WTC11 (cell line): ENCODE measurements around the gene HOMER1. TPM values are rescaled to one million over a fixed set of nuclear protein-coding genes. Genes with fewer than 3 reads are reported as not detected.

Experiments used
- ATAC-seq: fragments of 200-7000 bp; cut with Tn5 transposase; 2 replicates; pipeline ENCODE4 v1.10.0; 2021; ENCODE audit warnings: mild to moderate bottlenecking, moderate library complexity
- CTCF ChIA-PET: fragments of 300-600 bp; sonication (Branson Sonifier 250); formaldehyde crosslinking; loops from one replicate; lab custom pipeline; 2021; ENCODE audit warnings: antibody characterized with exemption; lab: Charles Lee
- POLR2A ChIA-PET: fragments of 350-600 bp; sonication (Branson Sonifier 250); formaldehyde crosslinking; loops from one replicate; lab custom pipeline; 2021; ENCODE audit warnings: antibody characterized with exemption; lab: Charles Lee
- DNase-seq: peaks from one replicate; pipeline ENCODE4 v3.0.0; 2021; ENCODE audit warnings: low spot score
- H3K27ac Mint-ChIP-seq: 2 replicates; pipeline ENCODE4 v1.8.0; 2021; ENCODE audit warnings: mixed read lengths
- H3K27me3 Mint-ChIP-seq: 2 replicates; pipeline ENCODE4 v1.8.0; 2021; ENCODE audit warnings: low read depth, mild to moderate bottlenecking, moderate library complexity, mixed read lengths
- H3K36me3 Mint-ChIP-seq: 2 replicates; pipeline ENCODE4 v1.8.0; 2021; ENCODE audit warnings: mixed read lengths
- H3K4me1 Mint-ChIP-seq: 2 replicates; pipeline ENCODE4 v1.8.0; 2022; ENCODE audit warnings: mixed read lengths
- H3K4me3 Mint-ChIP-seq: 2 replicates; pipeline ENCODE4 v1.8.0; 2021; ENCODE audit warnings: mild to moderate bottlenecking, moderate library complexity, mixed read lengths
- H3K9me3 Mint-ChIP-seq: 2 replicates; pipeline ENCODE4 v1.8.0; 2021; ENCODE audit warnings: mixed read lengths
- ATF1 ChIP-seq: sonication (generic); formaldehyde crosslinking; IDR thresholded peaks from 2 replicates; pipeline ENCODE4 v1.8.1; 2023; ENCODE audit warnings: mild to moderate bottlenecking, moderate library complexity, missing genetic modification reagents
- CREM ChIP-seq: sonication (generic); formaldehyde crosslinking; IDR thresholded peaks from 2 replicates; pipeline ENCODE4 v1.8.1; 2022; ENCODE audit warnings: mild to moderate bottlenecking, missing genetic modification reagents, moderate library complexity
- ELF4 ChIP-seq: sonication (generic); formaldehyde crosslinking; IDR thresholded peaks from 2 replicates; pipeline ENCODE4 v1.8.1; 2022; ENCODE audit warnings: low read depth, mild to moderate bottlenecking, moderate library complexity, missing genetic modification reagents
- EMX1 ChIP-seq: fragments of 250-450 bp; sonication (Bioruptor Pico); IDR thresholded peaks from 2 replicates; pipeline ENCODE4 v1.8.0; 2021; ENCODE audit warnings: mild to moderate bottlenecking
- ETV6 ChIP-seq: sonication (generic); formaldehyde crosslinking; IDR thresholded peaks from 2 replicates; pipeline ENCODE4 v1.8.1; 2022; ENCODE audit warnings: mild to moderate bottlenecking, missing genetic modification reagents
- FOXP1 ChIP-seq: sonication (generic); formaldehyde crosslinking; IDR thresholded peaks from 2 replicates; pipeline ENCODE4 v1.8.0; 2022; ENCODE audit warnings: missing genetic modification reagents, mild to moderate bottlenecking, moderate library complexity, borderline replicate concordance
- FOXP4 ChIP-seq: sonication (generic); formaldehyde crosslinking; IDR thresholded peaks from 2 replicates; pipeline ENCODE4 v1.8.0; 2022; ENCODE audit warnings: mild to moderate bottlenecking, missing genetic modification reagents
- GRHL2 ChIP-seq: fragments of 250-450 bp; sonication (Bioruptor Pico); IDR thresholded peaks from 2 replicates; pipeline ENCODE4 v1.8.0; 2022; ENCODE audit warnings: mild to moderate bottlenecking, moderate library complexity; ENCODE audit not compliant: insufficient replicate concordance, severe bottlenecking
- MLX ChIP-seq: sonication (generic); formaldehyde crosslinking; IDR thresholded peaks from 2 replicates; pipeline ENCODE4 v1.8.1; 2023; ENCODE audit warnings: mild to moderate bottlenecking, missing genetic modification reagents, moderate library complexity
- NR2C2 ChIP-seq: sonication (generic); formaldehyde crosslinking; IDR thresholded peaks from 2 replicates; pipeline ENCODE4 v1.8.0; 2022; ENCODE audit warnings: mild to moderate bottlenecking, missing genetic modification reagents
- NR3C1 ChIP-seq: sonication (generic); formaldehyde crosslinking; conservative IDR thresholded peaks from 2 replicates; pipeline ENCODE4 v1.8.1; 2023; ENCODE audit warnings: low read depth, mild to moderate bottlenecking, missing genetic modification reagents
- SOX15 ChIP-seq: fragments of 250-450 bp; sonication (Bioruptor Pico); IDR thresholded peaks from 2 replicates; pipeline ENCODE4 v1.9.0; 2021; ENCODE audit warnings: mild to moderate bottlenecking
- SP1 ChIP-seq: sonication (generic); formaldehyde crosslinking; conservative IDR thresholded peaks from 2 replicates; pipeline ENCODE4 v1.8.1; 2022; ENCODE audit warnings: missing genetic modification reagents
- TEAD1 ChIP-seq: sonication (generic); formaldehyde crosslinking; IDR thresholded peaks from 2 replicates; pipeline ENCODE4 v1.8.0; 2022; ENCODE audit warnings: mild to moderate bottlenecking, missing genetic modification reagents
- ZNF317 ChIP-seq: sonication (generic); formaldehyde crosslinking; IDR thresholded peaks from 2 replicates; pipeline ENCODE4 v1.8.1; 2023; ENCODE audit warnings: low read depth, mild to moderate bottlenecking, moderate library complexity, missing genetic modification reagents, borderline replicate concordance
- ZNF396 ChIP-seq: fragments of 250-450 bp; sonication (Bioruptor Pico); IDR thresholded peaks from 2 replicates; pipeline ENCODE4 v1.8.0; 2021; ENCODE audit warnings: mild to moderate bottlenecking, moderate library complexity, borderline replicate concordance
- ZNF416 ChIP-seq: fragments of 250-450 bp; sonication (Bioruptor Pico); IDR thresholded peaks from 2 replicates; pipeline ENCODE4 v1.9.0; 2021; ENCODE audit warnings: mild to moderate bottlenecking, inconsistent platforms
- ZNF532 ChIP-seq: fragments of 250-450 bp; sonication (Bioruptor Pico); IDR thresholded peaks from 2 replicates; pipeline ENCODE4 v1.9.0; 2021; ENCODE audit warnings: mild to moderate bottlenecking, borderline replicate concordance
- total RNA-seq: library from RNA; stranded (reverse); gene quantifications from 3 replicates; pipeline ENCODE4 v1.2.3, GENCODE V29; 2021
- TF ChIP-seq, protein P1 (sequence below): sonication (generic); formaldehyde crosslinking; IDR thresholded peaks from 2 replicates; pipeline ENCODE4 v1.8.1; 2023; ENCODE audit warnings: mild to moderate bottlenecking, missing genetic modification reagents, borderline replicate concordance

Gene HOMER1
- total RNA-seq, 1 experiment from 2014 or later = 37.6 TPM

- TF ChIP-seq ZNF532 (CRISPR knock-in tag) (0 out of 2 replicates have a peak, but pooled peaks have one; percentile 81), TEAD1 (CRISPR knock-in tag) (peak; percentile 77), SOX15 (CRISPR knock-in tag) (no peak), SP1 (peak; percentile 65; the same call in 1 of the 2 replicates)
These were observed 614 bp upstream of the HOMER1 start (continued) for GRCh38 chr5:79514391-79515105.

- Mint-ChIP-seq H3K27ac (peak overlapping the region; percentile 83), H3K9me3 (no peaks in the 10 kb centered on the region), H3K36me3 (no peaks in the 10 kb centered on the region), H3K4me3 (peak overlapping the region; percentile 94), H3K4me1 (peaks cover 52% of the 10 kb centered on the region), H3K27me3 (no peaks in the 10 kb centered on the region)
- TF ChIP-seq FOXP4 (CRISPR knock-in tag) = 0 out of 2 replicates have a peak, but pooled peaks have one; percentile 3
- no peak for TF ChIP-seq GRHL2 (CRISPR knock-in tag)
- CTCF ChIA-PET = interaction anchor here (1.0 to 1.6 kb wide), 3 partner anchors 14 to 380 kb away, joined by 4 to 5 read pairs (median 4); no protein-coding TSS in a partner anchor
- peak; percentile 43 for ATAC-seq
- POLR2A ChIA-PET = interaction anchor here (1.2 to 2.0 kb wide), 5 partner anchors 9 to 276 kb away, joined by 3 to 6 read pairs (median 4); partner anchors contain the start of gene TENT2
- DNase-seq = peak; percentile 63
These were observed 628 bp downstream of the HOMER1 start for GRCh38 chr5:79513308-79513703.

GRCh38 chr5:79512471-79513307 lies 1.2 kb downstream of the HOMER1 start:
- Mint-ChIP-seq H3K4me3 (peak overlapping the region; percentile 94), H3K9me3 (no peaks in the 10 kb centered on the region), H3K4me1 (peaks cover 55% of the 10 kb centered on the region), H3K27ac (peak overlapping the region; percentile 83), H3K27me3 (no peaks in the 10 kb centered on the region), H3K36me3 (no peaks in the 10 kb centered on the region)
- ChIA-PET POLR2A (interaction anchor here (1.2 to 2.0 kb wide), 6 partner anchors 8 to 275 kb away, joined by 3 to 6 read pairs (median 4); partner anchors contain the start of gene TENT2), CTCF (interaction anchor here (1.0 to 1.3 kb wide), 2 partner anchors 14 to 25 kb away, joined by 4 to 5 read pairs; no protein-coding TSS in a partner anchor)
- ATAC-seq = no peak
- DNase-seq = no peak
- TF ChIP-seq ELF4 (CRISPR knock-in tag) (no peak), NR2C2 (CRISPR knock-in tag) (no peak), FOXP1 (CRISPR knock-in tag) (no peak), ETV6 (CRISPR knock-in tag) (no peak), ATF1 (CRISPR knock-in tag) (no peak), MLX (no peak), ZNF416 (CRISPR knock-in tag) (no peak), NR3C1 (CRISPR knock-in tag) (no peak), CREM (CRISPR knock-in tag) (no peak), EMX1 (CRISPR knock-in tag) (no peak), ZNF396 (CRISPR knock-in tag) (no peak), ZNF317 (CRISPR knock-in tag) (no peak)
- TF ChIP-seq, protein P1, sequence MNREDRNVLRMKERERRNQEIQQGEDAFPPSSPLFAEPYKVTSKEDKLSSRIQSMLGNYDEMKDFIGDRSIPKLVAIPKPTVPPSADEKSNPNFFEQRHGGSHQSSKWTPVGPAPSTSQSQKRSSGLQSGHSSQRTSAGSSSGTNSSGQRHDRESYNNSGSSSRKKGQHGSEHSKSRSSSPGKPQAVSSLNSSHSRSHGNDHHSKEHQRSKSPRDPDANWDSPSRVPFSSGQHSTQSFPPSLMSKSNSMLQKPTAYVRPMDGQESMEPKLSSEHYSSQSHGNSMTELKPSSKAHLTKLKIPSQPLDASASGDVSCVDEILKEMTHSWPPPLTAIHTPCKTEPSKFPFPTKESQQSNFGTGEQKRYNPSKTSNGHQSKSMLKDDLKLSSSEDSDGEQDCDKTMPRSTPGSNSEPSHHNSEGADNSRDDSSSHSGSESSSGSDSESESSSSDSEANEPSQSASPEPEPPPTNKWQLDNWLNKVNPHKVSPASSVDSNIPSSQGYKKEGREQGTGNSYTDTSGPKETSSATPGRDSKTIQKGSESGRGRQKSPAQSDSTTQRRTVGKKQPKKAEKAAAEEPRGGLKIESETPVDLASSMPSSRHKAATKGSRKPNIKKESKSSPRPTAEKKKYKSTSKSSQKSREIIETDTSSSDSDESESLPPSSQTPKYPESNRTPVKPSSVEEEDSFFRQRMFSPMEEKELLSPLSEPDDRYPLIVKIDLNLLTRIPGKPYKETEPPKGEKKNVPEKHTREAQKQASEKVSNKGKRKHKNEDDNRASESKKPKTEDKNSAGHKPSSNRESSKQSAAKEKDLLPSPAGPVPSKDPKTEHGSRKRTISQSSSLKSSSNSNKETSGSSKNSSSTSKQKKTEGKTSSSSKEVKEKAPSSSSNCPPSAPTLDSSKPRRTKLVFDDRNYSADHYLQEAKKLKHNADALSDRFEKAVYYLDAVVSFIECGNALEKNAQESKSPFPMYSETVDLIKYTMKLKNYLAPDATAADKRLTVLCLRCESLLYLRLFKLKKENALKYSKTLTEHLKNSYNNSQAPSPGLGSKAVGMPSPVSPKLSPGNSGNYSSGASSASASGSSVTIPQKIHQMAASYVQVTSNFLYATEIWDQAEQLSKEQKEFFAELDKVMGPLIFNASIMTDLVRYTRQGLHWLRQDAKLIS = no peak
